B cell (primary cell): ENCODE results near the gene PSAP.

ENCODE experiments used
- EZH2 ChIP-seq: IDR thresholded peaks from 2 replicates; pipeline ENCODE4 v1.6.1; 2012; ENCODE audit warnings: borderline replicate concordance, low read depth, mild to moderate bottlenecking, moderate library complexity, low read length; ENCODE audit not compliant: insufficient read depth, poor library complexity, severe bottlenecking
- TF ChIP-seq, protein P1 (sequence below): fragments of 200-600 bp; IDR thresholded peaks from one replicate; pipeline ENCODE4 v1.8.0; 2022; ENCODE audit warnings: antibody characterized with exemption, mild to moderate bottlenecking

DNA sequence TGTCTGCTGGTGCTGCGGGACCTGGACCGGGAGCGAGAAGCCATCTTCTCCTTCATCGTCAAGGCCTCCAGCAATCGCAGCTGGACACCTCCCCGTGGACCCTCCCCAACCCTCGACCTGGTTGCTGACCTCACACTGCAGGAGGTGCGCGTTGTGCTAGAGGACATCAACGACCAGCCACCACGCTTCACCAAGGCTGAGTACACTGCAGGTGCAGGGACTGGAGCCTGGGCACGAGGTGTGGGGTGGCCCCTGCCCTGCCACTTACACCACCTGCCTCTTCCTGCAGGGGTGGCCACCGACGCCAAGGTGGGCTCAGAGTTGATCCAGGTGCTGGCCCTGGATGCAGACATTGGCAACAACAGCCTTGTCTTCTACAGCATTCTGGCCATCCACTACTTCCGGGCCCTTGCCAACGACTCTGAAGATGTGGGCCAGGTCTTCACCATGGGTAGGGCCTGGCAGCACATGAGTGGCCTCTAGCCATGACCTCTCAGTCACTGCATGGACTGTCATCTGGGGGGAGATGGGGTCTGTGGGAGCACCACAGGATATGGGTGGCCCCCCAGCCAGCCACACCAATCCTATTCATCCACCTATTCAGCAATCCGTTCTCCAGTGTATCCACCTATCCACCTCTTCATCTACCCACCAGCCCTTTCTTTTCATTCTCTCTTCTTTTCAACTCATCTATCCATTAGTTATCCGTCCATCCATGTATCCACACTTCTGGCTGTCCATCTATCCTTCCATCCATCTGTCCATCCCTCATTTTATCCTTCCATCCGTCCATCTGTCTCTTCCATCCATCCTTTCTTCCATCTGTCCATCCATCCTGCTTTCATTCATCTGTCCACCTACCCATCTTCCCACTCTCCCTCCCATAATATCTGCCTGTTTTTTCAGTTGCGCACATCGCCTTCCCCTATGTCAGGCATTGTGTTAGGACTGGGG is 43.2 kb downstream of the PSAP start:
- TF ChIP-seq EZH2: no peak
- TF ChIP-seq, protein P1, sequence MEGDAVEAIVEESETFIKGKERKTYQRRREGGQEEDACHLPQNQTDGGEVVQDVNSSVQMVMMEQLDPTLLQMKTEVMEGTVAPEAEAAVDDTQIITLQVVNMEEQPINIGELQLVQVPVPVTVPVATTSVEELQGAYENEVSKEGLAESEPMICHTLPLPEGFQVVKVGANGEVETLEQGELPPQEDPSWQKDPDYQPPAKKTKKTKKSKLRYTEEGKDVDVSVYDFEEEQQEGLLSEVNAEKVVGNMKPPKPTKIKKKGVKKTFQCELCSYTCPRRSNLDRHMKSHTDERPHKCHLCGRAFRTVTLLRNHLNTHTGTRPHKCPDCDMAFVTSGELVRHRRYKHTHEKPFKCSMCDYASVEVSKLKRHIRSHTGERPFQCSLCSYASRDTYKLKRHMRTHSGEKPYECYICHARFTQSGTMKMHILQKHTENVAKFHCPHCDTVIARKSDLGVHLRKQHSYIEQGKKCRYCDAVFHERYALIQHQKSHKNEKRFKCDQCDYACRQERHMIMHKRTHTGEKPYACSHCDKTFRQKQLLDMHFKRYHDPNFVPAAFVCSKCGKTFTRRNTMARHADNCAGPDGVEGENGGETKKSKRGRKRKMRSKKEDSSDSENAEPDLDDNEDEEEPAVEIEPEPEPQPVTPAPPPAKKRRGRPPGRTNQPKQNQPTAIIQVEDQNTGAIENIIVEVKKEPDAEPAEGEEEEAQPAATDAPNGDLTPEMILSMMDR: no peak
